Uterus (tissue), 4 donors: ENCODE data around the gene MAP3K6. TPM values are rescaled to one million over a fixed set of nuclear protein-coding genes. Genes with fewer than 3 reads are reported as not detected.
A peak's percentile ranks its signal among the peaks of the same experiment; 100 is the strongest.

Experiments
- DNase-seq, 2 donors: peaks; one replicate each; pipeline ENCODE4 v3.0.0-alpha.2; 2019 to 2020
- H3K27ac ChIP-seq, 2 donors: fragments of 200-600 bp; sonication (generic); 1 replicate in 1 of 2; 2 replicates in 1 of 2; pipeline ENCODE4 v1.5.1; 2016 to 2018
- H3K27me3 ChIP-seq, 2 donors: fragments of 200-600 bp; sonication (generic); one replicate each; pipeline ENCODE4 v1.5.1; 2018 to 2019; ENCODE audit warnings: control low read depth in 1 of 2
- H3K36me3 ChIP-seq, 2 donors: fragments of 200-600 bp; sonication (generic); one replicate each; pipeline ENCODE4 v1.5.1; 2019; ENCODE audit warnings: control low read depth in 1 of 2
- H3K4me1 ChIP-seq, 2 donors: fragments of 200-600 bp; sonication (generic); one replicate each; pipeline ENCODE4 v1.5.1; 2018 to 2019; ENCODE audit warnings: control low read depth in 1 of 2
- H3K4me3 ChIP-seq, 2 donors: fragments of 200-600 bp; sonication (generic); 1 replicate in 1 of 2; 2 replicates in 1 of 2; pipeline ENCODE4 v1.5.1; 2018 to 2019; ENCODE audit warnings: mild to moderate bottlenecking in 1 of 2
- H3K9me3 ChIP-seq, 2 donors: fragments of 200-600 bp; sonication (generic); one replicate each; pipeline ENCODE4 v1.5.1; 2019; ENCODE audit warnings: control low read depth in 1 of 2
- CTCF ChIP-seq, 4 experiments: fragments of 200-600 bp in 2 of 4; fragments of 450-650 bp in 2 of 4; sonication (generic) in 2 of 4; IDR thresholded peaks; one replicate each; pipeline ENCODE4 v1.5.1; 2016 to 2019; ENCODE audit warnings: antibody characterized with exemption in 4 of 4, mild to moderate bottlenecking in 2 of 4, moderate library complexity in 1 of 4
- POLR2A ChIP-seq, 2 donors: fragments of 450-650 bp; IDR thresholded peaks; one replicate each; pipeline ENCODE4 v1.6.1; 2016; ENCODE audit warnings: antibody characterized with exemption in 2 of 2, mild to moderate bottlenecking in 1 of 2, moderate library complexity in 1 of 2
- intact Hi-C: fragments of 100-400 bp; cut with DNase I; formaldehyde crosslinking; loops from one replicate; pipeline ENCODE4 v1.15.1; 2023; ENCODE audit warnings: low total_unique reads
- total RNA-seq, 4 donors: library from RNA; depleted of rRNA in 3 of 4; stranded (reverse); fragments of >200 nt in 3 of 4; gene quantifications; one replicate each; pipeline versions ENCODE4 v1.1.0 to v1.2.4, GENCODE V29; 2014 to 2023
- donor health status: DM: yes; HTN: yes; CAD: no.

MAP3K6 gene
- total RNA-seq, 4 donors from 2014 or later = 10.9 to 124 (median 16.5) TPM

GRCh38 chr1:27367160-27367650, 444 bp upstream of the MAP3K6 start:
- TF ChIP-seq CTCF (IDR thresholded peaks at IDR 0.05) (no peak), POLR2A (IDR thresholded peaks at IDR 0.05) (no peak)
- DNase-seq = no peak
- H3K27me3 ChIP-seq = no peaks in the 10 kb centered on the region
- peak overlapping the region; percentile 59 to 64 for H3K4me3 ChIP-seq
- H3K27ac ChIP-seq = peak overlapping the region; percentile 96
- H3K4me1 ChIP-seq = peaks cover 10 to 22% of the 10 kb centered on the region in 2 donors
- H3K9me3 ChIP-seq = no peaks in the 10 kb centered on the region
- intact Hi-C loops = no loop called here
- H3K36me3 ChIP-seq = no peaks in the 10 kb centered on the region

- intact Hi-C loops = no loop called here
- TF ChIP-seq CTCF (IDR thresholded peaks at IDR 0.05) (no peak), POLR2A (IDR thresholded peaks at IDR 0.05) (peak; percentile 15 to 57)
- peak overlapping the region; percentile 59 to 64 for H3K4me3 ChIP-seq
- no peaks in the 10 kb centered on the region for H3K27me3 ChIP-seq
- peaks cover 10 to 22% of the 10 kb centered on the region in 2 donors for H3K4me1 ChIP-seq
- H3K9me3 ChIP-seq = no peaks in the 10 kb centered on the region
- H3K36me3 ChIP-seq = no peaks in the 10 kb centered on the region
- peak; percentile 86 to 88 for DNase-seq
- peak overlapping the region; percentile 96 for H3K27ac ChIP-seq
Observed at GRCh38 chr1:27366113-27366410, 699 bp downstream of the MAP3K6 start.

GRCh38 chr1:27365372-27366112, 1.2 kb downstream of the MAP3K6 start:
- H3K27me3 ChIP-seq = no peaks in the 10 kb centered on the region
- no peaks in the 10 kb centered on the region for H3K9me3 ChIP-seq
- peaks cover 10 to 22% of the 10 kb centered on the region in 2 donors for H3K4me1 ChIP-seq
- intact Hi-C loops = no loop called here
- no peaks in the 10 kb centered on the region for H3K36me3 ChIP-seq
- peak overlapping the region; percentile 96 for H3K27ac ChIP-seq
- H3K4me3 ChIP-seq = peak overlapping the region; percentile 59 to 64
- peak; percentile 91 to 94 for DNase-seq
- TF ChIP-seq POLR2A (IDR thresholded peaks at IDR 0.05) = peak; percentile 62 to 68
- TF ChIP-seq CTCF (IDR thresholded peaks at IDR 0.05) = peak in 1 of 4 experiments; percentile 6

GRCh38 chr1:27364696-27365371, 1.9 kb downstream of the MAP3K6 start:
- Histone ChIP-seq H3K27ac (peak overlapping the region; percentile 96), H3K36me3 (no peaks in the 10 kb centered on the region), H3K4me1 (peaks cover 10 to 22% of the 10 kb centered on the region in 2 donors), H3K27me3 (no peaks in the 10 kb centered on the region), H3K4me3 (peak overlapping the region; percentile 59 to 64), H3K9me3 (no peaks in the 10 kb centered on the region)
- intact Hi-C loops = no loop called here
- TF ChIP-seq POLR2A (IDR thresholded peaks at IDR 0.05) (no peak), CTCF (IDR thresholded peaks at IDR 0.05) (no peak)
- no peak for DNase-seq
